Nephron progenitor cell (in vitro differentiated cells): Measurements from ENCODE around the gene MYH10.

Experiments
- DNase-seq: peaks from one replicate; pipeline ENCODE4 v3.0.0; 2021
- H3K27ac Mint-ChIP-seq: 2 replicates; pipeline ENCODE4 v1.8.0; 2021; ENCODE audit warnings: mild to moderate bottlenecking, moderate library complexity, mixed read lengths
- H3K27me3 Mint-ChIP-seq: 2 replicates; pipeline ENCODE4 v1.8.0; 2021; ENCODE audit warnings: mild to moderate bottlenecking, low read depth, mixed read lengths; ENCODE audit not compliant: poor library complexity
- H3K36me3 Mint-ChIP-seq: 2 replicates; pipeline ENCODE4 v1.8.0; 2021; ENCODE audit warnings: low read depth, mixed read lengths
- H3K4me1 Mint-ChIP-seq: 2 replicates; pipeline ENCODE4 v1.8.0; 2021; ENCODE audit warnings: mixed read lengths
- H3K4me3 Mint-ChIP-seq: 2 replicates; pipeline ENCODE4 v1.8.0; 2021; ENCODE audit warnings: mild to moderate bottlenecking, moderate library complexity, mixed read lengths
- H3K9me3 Mint-ChIP-seq: 2 replicates; pipeline ENCODE4 v1.8.0; 2021; ENCODE audit warnings: mild to moderate bottlenecking, moderate library complexity, mixed read lengths
- TF ChIP-seq, protein P1 (sequence below): fragments of 200-600 bp; sonication (generic); IDR thresholded peaks from 2 replicates; pipeline ENCODE4 v1.5.0; 2021; ENCODE audit warnings: antibody characterized with exemption

The MYH10 gene

DNA sequence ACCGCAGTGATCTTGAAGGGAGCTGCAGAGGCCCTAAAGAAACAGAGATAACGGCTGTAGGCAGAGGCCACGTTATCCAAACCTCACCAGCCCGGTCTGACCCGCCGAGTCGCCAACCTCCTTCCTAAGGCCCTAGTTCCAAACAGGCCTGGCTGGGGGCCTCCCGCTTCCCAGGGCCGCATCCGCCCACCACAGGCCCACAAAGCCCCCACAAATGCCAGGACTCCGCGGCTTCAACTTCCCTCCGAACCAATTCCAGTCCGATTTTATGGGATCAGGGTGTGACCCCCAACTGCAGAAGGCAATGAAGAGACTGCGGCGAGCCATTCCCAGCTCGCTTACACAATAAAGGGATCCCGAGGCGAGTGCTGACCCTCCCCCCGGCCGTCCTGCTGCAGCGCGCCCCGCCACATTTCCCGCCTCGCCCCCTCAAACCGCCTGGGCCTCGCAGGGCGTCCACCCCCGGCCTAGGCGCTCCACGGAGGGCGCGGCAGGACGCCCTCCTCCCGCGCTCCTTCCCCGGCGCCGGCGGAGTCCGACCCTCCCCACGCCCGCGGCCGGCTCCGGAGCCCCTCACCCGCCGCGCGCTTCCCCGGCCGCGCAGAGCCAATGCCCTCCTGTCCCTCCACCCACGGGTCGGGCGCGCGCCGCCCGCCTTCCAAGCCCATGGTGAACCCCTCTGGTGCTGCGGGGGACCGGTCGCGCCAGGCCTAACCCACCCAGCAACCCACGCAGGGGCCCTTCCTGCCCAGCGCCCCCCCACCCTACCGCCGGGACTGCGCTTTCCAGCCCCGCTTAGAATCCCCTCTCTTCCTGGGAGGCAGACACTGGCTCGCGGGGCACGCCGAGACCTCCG is 926 bp downstream of the MYH10 start:
- Mint-ChIP-seq H3K4me1 (peaks cover 32% of the 10 kb centered on the region), H3K9me3 (no peaks in the 10 kb centered on the region), H3K36me3 (peaks cover 2% of the 10 kb centered on the region), H3K4me3 (peak overlapping the region; percentile 88), H3K27ac (peak overlapping the region; percentile 99), H3K27me3 (peaks cover 5% of the 10 kb centered on the region)
- peak; percentile 53 for DNase-seq
- TF ChIP-seq, protein P1, sequence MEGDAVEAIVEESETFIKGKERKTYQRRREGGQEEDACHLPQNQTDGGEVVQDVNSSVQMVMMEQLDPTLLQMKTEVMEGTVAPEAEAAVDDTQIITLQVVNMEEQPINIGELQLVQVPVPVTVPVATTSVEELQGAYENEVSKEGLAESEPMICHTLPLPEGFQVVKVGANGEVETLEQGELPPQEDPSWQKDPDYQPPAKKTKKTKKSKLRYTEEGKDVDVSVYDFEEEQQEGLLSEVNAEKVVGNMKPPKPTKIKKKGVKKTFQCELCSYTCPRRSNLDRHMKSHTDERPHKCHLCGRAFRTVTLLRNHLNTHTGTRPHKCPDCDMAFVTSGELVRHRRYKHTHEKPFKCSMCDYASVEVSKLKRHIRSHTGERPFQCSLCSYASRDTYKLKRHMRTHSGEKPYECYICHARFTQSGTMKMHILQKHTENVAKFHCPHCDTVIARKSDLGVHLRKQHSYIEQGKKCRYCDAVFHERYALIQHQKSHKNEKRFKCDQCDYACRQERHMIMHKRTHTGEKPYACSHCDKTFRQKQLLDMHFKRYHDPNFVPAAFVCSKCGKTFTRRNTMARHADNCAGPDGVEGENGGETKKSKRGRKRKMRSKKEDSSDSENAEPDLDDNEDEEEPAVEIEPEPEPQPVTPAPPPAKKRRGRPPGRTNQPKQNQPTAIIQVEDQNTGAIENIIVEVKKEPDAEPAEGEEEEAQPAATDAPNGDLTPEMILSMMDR = no peak

DNA sequence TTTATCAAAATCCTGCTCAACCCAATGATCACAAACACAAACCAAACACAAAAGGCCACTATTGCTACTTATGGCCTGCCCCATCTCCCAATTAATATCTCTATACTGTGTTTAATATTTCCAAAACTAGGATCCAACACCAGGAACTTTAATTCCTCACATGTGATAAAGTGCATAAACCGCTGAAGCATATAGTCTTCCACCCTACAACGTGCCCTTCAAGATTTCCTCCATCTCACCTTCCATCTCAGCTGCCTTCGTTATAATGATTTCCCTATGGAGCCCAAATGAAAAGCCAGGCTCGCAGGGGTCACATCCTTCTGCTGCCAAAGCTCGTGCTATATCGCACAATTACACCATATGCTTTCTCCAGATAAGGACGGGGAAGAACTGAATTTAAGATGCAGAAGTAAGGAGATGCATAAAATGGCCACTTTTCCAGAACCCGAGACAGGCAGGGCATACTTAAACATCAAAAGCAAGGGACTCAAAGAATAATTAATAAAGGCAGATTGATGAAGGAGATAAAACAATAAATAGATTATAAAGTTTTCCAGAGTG is 1.8 kb downstream of the MYH10 start:
- peaks cover 41% of the 10 kb centered on the region for H3K4me1 Mint-ChIP-seq
- peak overlapping the region; percentile 88 for H3K4me3 Mint-ChIP-seq
- no peak for DNase-seq
- H3K36me3 Mint-ChIP-seq = peaks cover 11% of the 10 kb centered on the region
- H3K9me3 Mint-ChIP-seq = no peaks in the 10 kb centered on the region
- peak overlapping the region; percentile 86 for H3K27ac Mint-ChIP-seq
- H3K27me3 Mint-ChIP-seq = peaks cover 2% of the 10 kb centered on the region
- TF ChIP-seq, protein P1 = no peak

DNA sequence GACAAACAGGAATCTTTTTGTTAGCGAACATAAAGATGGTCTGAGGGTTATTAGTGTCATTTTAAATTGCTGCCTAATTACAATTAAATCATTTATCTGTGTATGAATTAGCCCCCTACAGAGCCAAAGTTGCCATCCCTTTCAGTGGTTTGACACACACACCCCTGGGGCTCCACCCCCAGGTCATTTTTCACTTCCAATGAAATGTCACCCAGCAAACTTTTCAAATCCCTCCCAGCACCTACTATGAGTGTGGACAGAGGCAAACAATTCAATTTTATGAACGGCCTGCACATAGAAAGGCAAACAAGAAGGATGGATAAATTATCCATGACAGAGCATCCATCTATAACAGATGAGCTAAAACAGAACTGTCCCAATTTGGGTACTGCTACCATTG is 2.4 kb downstream of the MYH10 start:
- Mint-ChIP-seq H3K27ac (peak overlapping the region; percentile 26), H3K4me3 (peak overlapping the region; percentile 88), H3K9me3 (no peaks in the 10 kb centered on the region), H3K4me1 (peaks cover 43% of the 10 kb centered on the region), H3K27me3 (no peaks in the 10 kb centered on the region), H3K36me3 (peaks cover 15% of the 10 kb centered on the region)
- TF ChIP-seq, protein P1 = no peak
- DNase-seq = no peak

DNA sequence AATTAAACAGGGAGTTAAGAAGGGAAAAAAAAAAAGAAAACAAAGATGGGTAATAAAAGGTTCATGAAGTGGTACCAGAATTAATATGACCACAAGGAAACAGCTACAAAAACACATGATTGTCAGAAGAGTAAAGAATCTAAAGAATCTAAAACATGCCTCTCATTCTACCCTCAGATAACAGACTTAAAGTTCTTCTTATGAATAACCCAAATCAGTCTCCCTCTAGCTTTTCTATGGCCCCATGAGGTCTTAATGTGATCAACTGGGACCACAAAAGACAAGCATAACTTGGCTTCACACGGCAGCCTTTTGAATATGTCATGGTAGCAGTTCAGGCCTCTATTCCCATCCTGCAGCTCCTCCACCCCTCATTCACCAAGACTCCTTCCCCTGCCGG is 6.9 kb downstream of the MYH10 start:
- peaks cover 56% of the 10 kb centered on the region for H3K4me1 Mint-ChIP-seq
- no peak overlapping the region for H3K27ac Mint-ChIP-seq
- no peak for DNase-seq
- TF ChIP-seq, protein P1 = no peak
- H3K27me3 Mint-ChIP-seq = no peaks in the 10 kb centered on the region
- H3K4me3 Mint-ChIP-seq = no peak overlapping the region
- peaks cover 19% of the 10 kb centered on the region for H3K9me3 Mint-ChIP-seq
- H3K36me3 Mint-ChIP-seq = peaks cover 61% of the 10 kb centered on the region

DNA sequence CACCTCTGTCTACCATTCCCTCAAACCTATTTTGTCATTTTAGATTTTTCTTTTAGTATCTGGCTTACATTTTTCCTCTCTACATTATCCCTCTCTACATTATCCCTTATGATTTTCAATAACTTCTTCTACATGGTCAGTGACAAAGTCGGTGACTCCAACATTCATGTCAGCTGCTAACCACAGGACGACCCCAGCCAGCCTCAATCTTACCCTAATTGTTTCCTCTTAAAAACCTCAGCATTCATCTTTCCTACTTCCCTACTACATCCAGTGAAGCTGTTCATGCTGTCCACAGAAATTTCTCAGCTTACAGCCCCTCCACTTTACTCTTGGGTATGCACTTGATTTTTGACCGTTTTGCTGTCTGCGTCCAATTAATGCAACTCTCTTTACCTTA is 8.3 kb downstream of the MYH10 start:
- TF ChIP-seq, protein P1 = no peak
- H3K4me1 Mint-ChIP-seq = peaks cover 42% of the 10 kb centered on the region
- peaks cover 29% of the 10 kb centered on the region for H3K9me3 Mint-ChIP-seq
- H3K36me3 Mint-ChIP-seq = peaks cover 75% of the 10 kb centered on the region
- peak overlapping the region; percentile 11 for H3K4me3 Mint-ChIP-seq
- H3K27ac Mint-ChIP-seq = peak overlapping the region; percentile 68
- no peak for DNase-seq
- H3K27me3 Mint-ChIP-seq = no peaks in the 10 kb centered on the region
